ENCODE measurements around the gene SLC2A13. TPM values are rescaled to one million over a fixed set of nuclear protein-coding genes. Genes with fewer than 3 reads are reported as not detected.

The SLC2A13 gene
- total RNA-seq, 1 experiment from 2014 or later, result 0.66 TPM

DNA sequence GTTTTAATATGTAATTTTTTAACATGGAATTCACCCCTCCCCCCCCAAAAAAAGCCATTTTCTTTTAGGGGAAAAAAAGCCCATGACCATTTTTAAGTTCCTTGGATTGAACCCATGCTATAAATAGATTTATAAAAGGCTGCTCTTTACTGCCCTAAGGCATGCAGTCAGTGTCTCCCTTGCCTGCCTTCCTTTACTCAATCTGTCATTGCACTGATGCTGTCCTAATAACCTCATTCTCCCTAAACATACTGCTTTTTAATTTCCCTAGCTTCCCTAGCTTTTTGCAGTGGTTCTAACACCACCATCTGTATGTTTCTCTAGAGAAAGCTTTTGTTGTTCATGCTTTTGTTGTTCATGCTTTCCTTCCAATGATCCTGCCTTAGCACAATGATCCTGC, 83.0 kb downstream of the SLC2A13 start:
- Histone ChIP-seq H3K36me3 (no peaks in the 10 kb centered on the region), H3K4me3 (no peak overlapping the region), H3K27me3 (no peaks in the 10 kb centered on the region), H3K9me3 (no peaks in the 10 kb centered on the region)
- no peak for DNase-seq

DNA sequence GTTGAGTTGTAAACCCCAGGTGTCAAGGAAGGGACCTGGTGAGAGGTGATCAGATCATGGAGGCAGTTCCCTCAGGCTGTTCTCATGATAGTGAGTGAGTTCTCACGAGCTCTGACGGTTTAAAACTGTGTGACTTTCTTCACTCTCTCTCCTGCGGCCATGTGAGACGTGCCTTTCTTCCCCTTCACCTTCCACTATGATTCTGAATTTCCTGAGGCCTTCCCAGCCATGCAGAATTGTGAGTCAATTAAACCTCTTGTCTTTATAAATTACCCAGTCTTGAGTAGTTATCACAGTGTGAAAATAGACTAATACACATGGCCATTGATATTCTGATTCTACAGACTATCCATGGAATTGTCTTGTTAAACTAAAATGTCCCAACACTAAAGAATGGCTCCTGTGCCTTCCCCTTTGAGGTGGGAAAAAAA, 85.6 kb downstream of the SLC2A13 start:
- no peak for DNase-seq
- Histone ChIP-seq H3K4me3 (no peak overlapping the region), H3K9me3 (no peaks in the 10 kb centered on the region), H3K27me3 (no peaks in the 10 kb centered on the region), H3K36me3 (no peaks in the 10 kb centered on the region)

DNA sequence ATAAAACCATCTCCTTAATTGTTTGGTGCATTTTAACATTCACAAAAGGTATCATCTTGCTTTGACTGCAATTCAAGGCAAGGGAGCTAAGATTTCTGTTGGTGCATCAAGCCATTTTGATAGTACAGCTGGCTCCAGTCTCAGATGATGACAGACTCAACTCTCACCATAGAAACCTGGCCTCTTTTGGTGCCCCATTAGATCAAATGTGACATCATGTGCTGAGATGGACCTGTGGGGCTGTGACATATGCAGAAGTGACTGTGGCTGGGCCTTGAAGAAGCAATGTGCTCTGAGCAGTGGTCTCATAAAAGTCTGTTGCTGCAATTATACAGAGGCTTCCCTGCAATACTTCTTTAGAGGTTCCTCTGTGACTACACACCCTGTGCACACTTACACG, 88.4 kb downstream of the SLC2A13 start:
- no peaks in the 10 kb centered on the region for H3K36me3 ChIP-seq
- no peak for DNase-seq
- H3K27me3 ChIP-seq, result no peaks in the 10 kb centered on the region
- H3K4me3 ChIP-seq, result no peak overlapping the region
- no peaks in the 10 kb centered on the region for H3K9me3 ChIP-seq

DNA sequence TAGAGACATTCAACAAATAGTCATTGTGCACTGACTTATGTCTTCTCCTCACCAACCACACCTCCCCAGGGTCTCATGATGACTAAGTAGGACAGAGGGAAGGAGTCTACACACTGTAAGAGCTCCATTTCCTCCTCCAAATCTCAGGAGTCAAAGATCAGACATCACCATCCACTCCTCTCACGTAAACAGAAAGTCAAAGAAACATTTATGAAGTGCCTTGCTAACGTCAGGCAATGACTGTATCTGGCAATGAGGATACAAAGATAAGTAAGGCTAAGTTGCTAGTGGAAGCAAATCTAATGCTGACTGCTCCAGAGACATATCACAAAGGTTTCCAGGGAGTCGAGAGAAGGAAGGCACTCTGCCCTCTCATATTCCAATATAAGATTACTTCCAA, 88.9 kb downstream of the SLC2A13 start:
- DNase-seq, result no peak
- Histone ChIP-seq H3K4me3 (no peak overlapping the region), H3K9me3 (no peaks in the 10 kb centered on the region), H3K27me3 (no peaks in the 10 kb centered on the region), H3K36me3 (no peaks in the 10 kb centered on the region)

DNA sequence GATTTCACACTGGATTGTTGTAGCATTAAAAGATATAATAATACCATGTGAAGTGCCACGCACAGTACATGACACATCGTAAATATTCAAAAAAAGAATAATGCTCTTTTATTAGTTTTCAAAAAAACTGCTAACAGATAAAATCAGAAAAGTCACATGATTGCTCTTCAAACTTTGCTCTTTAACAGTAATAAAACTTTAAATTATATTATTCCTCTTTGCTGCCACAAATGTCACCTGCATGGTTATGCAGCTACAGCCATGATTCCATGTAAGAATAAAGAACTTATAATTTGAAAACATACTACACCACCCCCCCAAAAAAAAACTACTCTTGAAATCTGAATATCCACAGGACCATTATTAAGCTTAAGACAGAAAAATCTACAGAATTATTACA, 90.0 kb downstream of the SLC2A13 start:
- no peaks in the 10 kb centered on the region for H3K36me3 ChIP-seq

DNA sequence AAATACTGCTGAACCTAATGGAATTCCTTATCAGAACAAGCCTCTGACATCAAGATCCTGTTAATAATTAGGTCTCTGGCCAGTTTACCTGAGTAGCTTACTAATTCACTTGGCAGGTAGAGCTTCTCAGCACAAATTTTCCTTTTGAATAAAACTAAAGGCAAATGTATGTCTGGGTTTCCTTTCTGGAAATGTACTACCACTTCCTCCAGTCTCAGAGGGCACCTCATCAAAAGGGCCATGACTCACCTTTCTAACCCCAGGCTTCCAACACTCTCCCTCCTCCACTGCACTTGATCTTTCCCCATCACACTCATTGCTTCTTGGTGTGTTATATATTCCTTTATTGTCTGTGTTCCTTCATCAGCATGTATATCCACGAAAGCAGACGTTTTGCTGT, 90.5 kb downstream of the SLC2A13 start:
- H3K27me3 ChIP-seq, result no peaks in the 10 kb centered on the region
- no peaks in the 10 kb centered on the region for H3K36me3 ChIP-seq
- no peaks in the 10 kb centered on the region for H3K9me3 ChIP-seq
- H3K4me3 ChIP-seq, result no peak overlapping the region
- no peak for DNase-seq

More for the DNA sequence above, 90.0 kb downstream of the SLC2A13 start:
- Histone ChIP-seq H3K9me3 (no peaks in the 10 kb centered on the region), H3K4me3 (no peak overlapping the region), H3K27me3 (no peaks in the 10 kb centered on the region)
- DNase-seq, result no peak

DNA sequence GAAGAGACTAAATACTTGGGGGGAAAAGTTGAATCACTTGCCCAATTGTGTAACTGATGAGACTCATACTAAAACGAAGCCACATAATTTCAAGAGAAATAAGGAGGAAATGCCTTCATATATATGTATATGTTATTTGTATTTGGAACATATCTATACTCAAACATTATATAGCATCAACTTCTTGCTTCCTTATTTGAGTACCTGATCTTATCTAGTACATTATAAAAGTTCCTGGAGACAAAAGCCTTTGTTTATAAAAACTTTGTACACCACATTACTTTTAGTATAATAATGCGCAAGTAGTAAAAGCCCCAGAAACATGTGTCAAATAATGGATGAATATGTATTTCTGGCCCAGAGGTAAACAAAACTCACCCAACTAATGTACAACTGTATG, 92.0 kb downstream of the SLC2A13 start:
- Histone ChIP-seq H3K27me3 (no peaks in the 10 kb centered on the region), H3K4me3 (no peak overlapping the region), H3K36me3 (no peaks in the 10 kb centered on the region), H3K9me3 (no peaks in the 10 kb centered on the region)
- no peak for DNase-seq

DNA sequence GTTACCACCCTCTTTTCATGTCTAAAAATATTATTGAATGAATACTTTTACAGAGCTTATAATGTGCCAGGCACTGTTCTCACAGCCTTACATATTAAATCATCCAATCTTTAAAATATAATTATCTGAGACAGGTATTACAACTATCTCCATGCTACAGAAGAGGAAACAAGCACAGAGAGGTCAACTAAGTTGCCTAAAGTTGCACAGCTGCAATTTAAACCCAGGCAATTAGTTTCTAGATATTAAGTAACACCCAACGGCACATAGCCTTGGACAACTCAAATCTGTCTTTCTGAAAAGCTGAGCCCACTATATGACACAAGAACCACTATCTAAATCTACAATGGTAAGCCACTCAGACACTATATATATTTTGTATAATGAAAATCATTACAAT, 92.6 kb downstream of the SLC2A13 start:
- Histone ChIP-seq H3K4me3 (no peak overlapping the region), H3K9me3 (no peaks in the 10 kb centered on the region), H3K36me3 (no peaks in the 10 kb centered on the region), H3K27me3 (no peaks in the 10 kb centered on the region)
- DNase-seq, result no peak

DNA sequence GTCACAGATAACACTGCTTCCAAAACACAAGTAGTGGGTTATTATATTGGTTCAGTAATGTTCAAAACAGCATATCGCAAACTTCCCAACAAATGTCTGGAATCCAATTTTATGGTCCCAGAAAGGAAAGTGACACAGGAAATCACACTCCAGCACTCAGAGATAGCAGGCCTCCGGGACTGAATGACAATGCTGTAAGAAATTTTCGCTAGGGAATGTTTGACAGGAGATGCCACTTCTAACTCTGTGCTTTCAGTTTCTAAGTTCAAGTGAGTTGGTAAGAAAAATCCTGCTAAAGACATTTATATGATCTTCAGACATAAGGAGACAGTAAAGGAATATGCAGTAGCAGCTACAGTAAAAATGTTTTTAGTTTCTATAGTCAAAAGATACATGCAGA, 93.2 kb downstream of the SLC2A13 start:
- H3K4me3 ChIP-seq, result no peak overlapping the region

DNA sequence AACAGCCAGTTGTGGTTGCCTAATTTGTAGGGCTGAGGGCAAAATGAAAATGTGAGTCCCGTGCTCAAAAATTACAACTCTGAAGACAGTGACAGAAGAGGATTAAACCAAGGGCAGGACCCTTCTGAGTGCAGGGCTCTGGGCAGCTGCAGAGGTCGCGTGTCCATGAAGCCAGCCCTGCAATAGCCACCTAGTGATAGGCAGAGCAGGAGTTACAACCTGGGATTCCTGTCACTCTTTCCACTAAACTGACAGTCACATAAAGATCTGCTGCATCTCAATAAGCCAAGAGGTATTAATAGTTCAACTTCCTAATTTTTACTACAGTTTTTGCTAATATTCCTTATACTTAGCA, 94.1 kb downstream of the SLC2A13 start:
- Histone ChIP-seq H3K36me3 (no peaks in the 10 kb centered on the region), H3K9me3 (no peaks in the 10 kb centered on the region), H3K27me3 (no peaks in the 10 kb centered on the region), H3K4me3 (no peak overlapping the region)
- no peak for DNase-seq

More for the DNA sequence above, 93.2 kb downstream of the SLC2A13 start:
- DNase-seq, result no peak
- Histone ChIP-seq H3K27me3 (no peaks in the 10 kb centered on the region), H3K36me3 (no peaks in the 10 kb centered on the region), H3K9me3 (no peaks in the 10 kb centered on the region)

DNA sequence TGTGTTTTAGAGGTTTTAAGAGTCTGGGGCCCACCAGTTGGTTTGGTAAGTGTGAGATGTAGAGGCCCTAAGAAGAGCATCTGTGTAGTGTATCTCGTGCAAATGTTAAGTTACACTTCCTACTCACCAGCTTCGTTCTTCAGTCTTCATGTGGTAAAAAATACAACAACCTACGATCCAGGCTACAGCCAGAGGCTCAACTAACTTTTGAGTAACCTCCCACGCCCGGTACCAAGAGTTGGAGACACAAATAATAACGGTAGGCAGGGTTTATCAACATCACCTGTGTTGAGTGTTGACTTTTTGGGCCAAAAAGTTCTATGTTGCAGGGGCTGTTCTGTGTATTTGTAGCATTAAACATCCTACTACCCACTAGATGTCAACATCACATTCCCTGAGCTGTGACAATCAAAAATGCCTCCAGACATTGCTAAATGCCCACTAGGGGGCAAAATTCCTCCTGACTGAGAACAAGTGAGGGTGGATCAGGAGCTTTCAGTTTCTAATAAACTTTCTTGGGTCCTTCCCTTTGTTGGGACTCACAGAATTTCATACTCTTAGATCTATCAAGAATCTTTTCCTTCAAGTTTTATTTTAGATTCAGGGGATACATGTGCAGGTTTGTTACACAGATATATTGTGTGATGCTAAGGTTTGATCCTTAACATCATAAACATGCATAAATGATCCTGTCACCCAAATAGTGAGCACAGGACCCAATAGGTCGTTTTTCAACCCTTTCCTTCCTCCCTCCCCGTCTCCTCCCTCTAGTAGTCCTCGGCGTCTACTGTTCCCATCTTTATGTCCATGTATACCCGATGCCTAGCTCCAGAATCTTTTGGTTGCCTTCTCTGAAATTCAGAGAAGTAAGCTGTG, 94.7 kb downstream of the SLC2A13 start:
- Histone ChIP-seq H3K27me3 (no peaks in the 10 kb centered on the region), H3K36me3 (no peaks in the 10 kb centered on the region), H3K4me3 (no peak overlapping the region), H3K9me3 (no peaks in the 10 kb centered on the region)
- DNase-seq, result peak; percentile 17

DNA sequence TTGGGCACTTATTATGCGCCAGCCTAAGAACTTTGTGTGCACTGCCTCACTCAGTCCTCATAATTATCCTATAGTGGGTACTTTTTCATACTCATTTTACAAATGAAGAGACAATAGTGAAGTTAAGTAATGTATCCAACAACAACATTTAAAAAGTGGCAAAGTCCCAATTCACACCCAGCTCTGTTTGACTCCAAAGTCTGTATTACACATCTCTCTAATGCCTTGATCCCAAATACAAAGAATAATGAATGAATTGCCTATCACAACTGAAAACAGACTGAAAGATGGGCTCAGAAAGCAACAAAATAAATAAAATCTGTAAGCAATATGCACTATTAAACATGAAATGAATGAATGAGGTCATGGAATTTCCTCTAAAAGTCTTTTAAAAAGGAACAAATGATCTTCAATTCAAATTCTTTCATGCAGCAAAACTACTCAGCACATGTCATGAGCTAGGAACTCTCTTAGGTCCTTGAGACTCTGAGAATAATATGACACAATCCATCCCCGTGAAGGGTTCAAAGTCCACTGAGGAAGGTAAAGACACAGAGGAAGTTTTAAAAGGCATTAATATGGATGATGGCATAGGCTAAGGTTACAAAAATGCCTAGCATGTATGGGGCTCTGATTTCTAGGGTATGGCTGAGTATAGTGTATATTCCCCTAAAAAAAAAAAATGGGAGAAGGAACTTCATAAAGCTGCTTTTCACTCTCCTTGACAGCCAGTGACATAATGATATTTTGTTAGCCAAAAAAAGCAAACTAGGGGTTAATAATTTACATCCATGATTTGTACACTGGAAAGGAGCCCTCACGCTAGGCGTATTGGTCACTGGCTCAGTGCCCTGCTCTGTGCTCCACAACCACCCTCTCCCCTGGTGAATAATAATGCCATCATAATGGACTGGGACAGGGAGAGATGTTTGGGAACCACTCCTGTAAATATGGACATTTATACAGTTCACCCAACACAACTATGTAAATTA, 103.4 kb downstream of the SLC2A13 start:
- no peak overlapping the region for H3K4me3 ChIP-seq
- no peaks in the 10 kb centered on the region for H3K9me3 ChIP-seq
- H3K36me3 ChIP-seq, result no peaks in the 10 kb centered on the region
- no peaks in the 10 kb centered on the region for H3K27me3 ChIP-seq
- peak; percentile 62 for DNase-seq

DNA sequence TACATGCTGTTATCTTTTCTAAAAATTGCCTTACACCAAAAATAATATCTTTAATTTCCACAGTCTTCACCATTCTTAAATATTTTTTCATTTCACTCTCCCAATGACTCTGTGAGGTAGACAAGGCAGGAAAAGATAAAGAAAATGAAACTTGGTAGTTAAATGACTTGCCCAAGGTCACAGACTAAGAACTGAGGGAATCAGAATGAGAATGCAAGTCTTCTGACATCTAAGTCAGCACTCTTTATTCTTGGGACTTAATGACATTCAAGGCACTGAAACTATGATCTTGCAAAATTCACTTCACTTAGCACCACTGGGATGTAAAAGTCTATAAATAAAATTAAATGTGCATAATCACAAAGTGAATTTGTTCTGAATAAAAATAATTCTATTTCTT, 104.5 kb downstream of the SLC2A13 start:
- Histone ChIP-seq H3K36me3 (no peaks in the 10 kb centered on the region), H3K9me3 (no peaks in the 10 kb centered on the region), H3K4me3 (no peak overlapping the region), H3K27me3 (no peaks in the 10 kb centered on the region)
- no peak for DNase-seq

DNA sequence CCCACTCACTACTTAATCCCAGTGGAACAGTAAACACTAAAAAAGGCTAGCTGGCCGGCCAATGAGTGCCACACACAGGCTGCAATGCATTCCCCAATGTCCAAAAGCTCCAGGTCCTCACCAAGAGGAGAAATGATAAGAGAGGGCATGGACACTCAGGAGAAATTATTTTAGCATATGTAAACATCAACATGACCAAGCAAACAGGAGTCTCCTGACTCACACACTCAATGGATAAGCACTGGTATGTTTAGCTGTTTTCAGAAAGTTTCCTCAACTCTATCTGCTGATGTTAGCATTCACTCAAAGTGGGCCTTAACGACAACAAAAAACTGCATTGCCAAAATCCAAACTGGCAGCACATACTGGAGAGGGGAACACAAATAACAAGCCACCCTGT, 105.0 kb downstream of the SLC2A13 start:
- Histone ChIP-seq H3K4me3 (no peak overlapping the region), H3K27me3 (no peaks in the 10 kb centered on the region), H3K36me3 (no peaks in the 10 kb centered on the region), H3K9me3 (no peaks in the 10 kb centered on the region)
- DNase-seq, result no peak

DNA sequence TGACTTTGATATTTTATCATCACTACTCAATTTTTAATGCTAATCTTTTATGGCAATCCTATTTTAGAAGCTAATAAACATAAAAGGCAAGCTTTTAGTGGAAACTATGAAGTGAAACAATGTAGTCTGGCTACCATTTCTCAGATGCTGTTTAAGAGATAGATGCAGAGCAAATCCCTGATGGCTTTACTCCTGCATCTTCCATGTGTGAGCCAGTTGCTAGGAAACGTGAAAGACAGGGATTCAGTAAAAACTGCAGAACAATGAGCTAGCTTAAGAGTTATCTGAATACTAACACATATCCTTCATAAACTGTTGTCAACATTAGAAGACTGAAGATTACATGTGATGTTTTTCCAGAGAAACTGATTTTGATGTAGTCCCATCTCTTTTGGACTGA, 112.6 kb downstream of the SLC2A13 start:
- no peaks in the 10 kb centered on the region for H3K9me3 ChIP-seq
- no peak for DNase-seq
- no peak overlapping the region for H3K4me3 ChIP-seq
- no peaks in the 10 kb centered on the region for H3K36me3 ChIP-seq
- H3K27me3 ChIP-seq, result no peaks in the 10 kb centered on the region; the same call in 1 of the 2 replicates

DNA sequence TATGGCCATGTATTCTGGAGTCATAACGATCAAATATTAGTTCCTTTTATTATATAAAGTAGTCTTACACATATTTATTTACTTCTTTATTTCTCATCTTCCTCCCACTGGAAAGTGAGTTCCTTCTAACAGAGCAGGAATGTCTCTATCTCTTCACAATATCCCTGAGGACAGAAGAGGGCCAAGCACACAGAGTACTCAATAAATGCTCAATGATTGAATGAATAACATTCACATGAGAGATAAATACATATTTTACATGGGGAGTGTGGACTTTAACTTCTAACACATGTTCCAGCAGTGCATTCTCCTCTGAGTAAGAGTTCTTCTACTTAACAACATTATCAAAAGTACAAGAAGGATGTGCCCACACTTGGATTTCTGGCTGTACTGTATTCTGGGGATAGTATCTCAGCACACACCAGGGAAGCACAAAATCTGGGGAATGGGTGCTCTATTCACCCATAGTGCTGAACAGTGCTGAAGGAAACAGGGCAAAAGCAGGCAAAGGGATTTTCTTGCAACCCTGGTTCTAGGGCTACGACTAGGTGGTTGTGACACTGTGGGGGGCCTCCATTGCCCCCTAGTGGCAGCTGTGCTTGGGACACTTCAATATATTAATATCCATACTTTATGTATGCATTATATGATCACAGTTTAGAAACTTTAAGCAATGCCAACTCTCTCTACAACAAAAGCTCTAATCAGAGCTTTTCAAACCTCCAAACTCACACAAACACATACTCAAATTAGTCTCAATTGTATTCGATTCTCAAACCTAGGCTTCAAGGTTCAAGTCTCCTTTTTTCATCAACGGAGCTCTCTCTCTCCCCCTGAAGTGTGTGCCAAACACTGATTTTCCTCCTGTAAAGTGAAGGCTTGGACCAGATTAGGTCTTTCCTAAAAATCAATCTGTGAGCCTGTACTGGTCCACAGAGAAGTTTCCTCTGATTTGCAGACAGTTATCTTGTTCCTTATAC, 115.5 kb downstream of the SLC2A13 start:
- DNase-seq, result peak; percentile 10
- H3K36me3 ChIP-seq, result no peaks in the 10 kb centered on the region

More for the DNA sequence above, 115.5 kb downstream of the SLC2A13 start:
- Histone ChIP-seq H3K4me3 (no peak overlapping the region), H3K9me3 (no peaks in the 10 kb centered on the region), H3K27me3 (no peaks in the 10 kb centered on the region; the same call in 1 of the 2 replicates)
